ENCODE measurements around the gene SLC16A5. TPM values are rescaled to one million over a fixed set of nuclear protein-coding genes. Genes with fewer than 3 reads are reported as not detected.
A peak's percentile ranks its signal among the peaks of the same experiment; 100 is the strongest.
"Not testable (repeated sequence)": the region's sequence is repeated elsewhere in the genome, so short reads cannot be mapped to it uniquely, and the experiment has no call there.

Gene SLC16A5
- total RNA-seq, 4 donors from 2014 or later, result 4.0 to 6.9 (median 5.2) TPM

DNA sequence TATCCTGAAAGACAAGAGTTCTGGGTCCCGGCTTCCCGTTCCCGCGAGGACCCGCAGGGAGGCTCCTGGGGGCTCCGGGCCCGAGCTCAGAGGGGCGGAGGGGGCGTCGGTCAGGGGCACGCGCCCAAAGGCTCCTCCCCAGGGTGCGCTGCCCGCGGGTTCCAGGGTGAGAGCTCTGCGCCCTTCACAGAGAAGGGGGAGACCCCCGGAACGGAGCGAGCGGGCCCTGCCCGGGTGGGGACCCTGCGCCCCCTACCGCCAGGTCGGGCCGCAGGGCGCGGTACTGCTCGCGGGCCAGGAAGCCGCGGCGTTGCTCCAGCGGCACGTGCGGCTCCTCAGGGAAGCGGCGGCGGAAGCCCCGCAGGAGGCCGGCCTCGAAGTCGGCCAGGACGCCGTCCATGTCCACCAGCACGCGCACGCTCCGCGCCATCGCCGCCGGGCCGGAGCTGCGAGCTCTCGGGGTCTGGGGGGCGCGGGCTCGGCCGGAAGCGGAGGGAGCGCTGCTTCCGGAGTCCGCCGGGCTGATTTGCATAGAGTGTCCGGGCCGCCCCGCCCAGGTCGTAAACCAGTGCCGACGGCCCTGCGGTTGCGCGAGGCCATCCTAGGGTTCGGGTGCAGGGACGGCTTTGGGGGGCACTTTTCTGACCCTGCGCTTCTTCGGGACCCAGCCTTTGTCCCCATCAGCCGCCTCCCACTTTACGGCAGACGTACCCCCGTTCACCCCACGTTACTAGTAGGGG lies 43.7 kb downstream of the SLC16A5 start, which contains the start of gene NT5C:
TSS of gene NT5C (minus strand) at position 465 of the 740 bp plus-strand sequence. CDS start at position 430, 35 bp downstream.
- no peaks in the 10 kb centered on the region for H3K9me3 ChIP-seq
- no peaks in the 10 kb centered on the region for H3K27me3 ChIP-seq
- 0% methylated on average over 5 of the region's 82 CpGs; no CpG with 5 or more reads in 1 of the 2 donors for WGBS, 2 donors (ENCODE audit: low coverage in 1 of 2)
- TF ChIP-seq EP300 (IDR thresholded peaks at IDR 0.05) (no peak), POLR2AphosphoS5 (IDR thresholded peaks at IDR 0.05) (peak; percentile 21), POLR2A (IDR thresholded peaks at IDR 0.05) (peak; percentile 63 to 73)
- TF ChIP-seq, protein P1, sequence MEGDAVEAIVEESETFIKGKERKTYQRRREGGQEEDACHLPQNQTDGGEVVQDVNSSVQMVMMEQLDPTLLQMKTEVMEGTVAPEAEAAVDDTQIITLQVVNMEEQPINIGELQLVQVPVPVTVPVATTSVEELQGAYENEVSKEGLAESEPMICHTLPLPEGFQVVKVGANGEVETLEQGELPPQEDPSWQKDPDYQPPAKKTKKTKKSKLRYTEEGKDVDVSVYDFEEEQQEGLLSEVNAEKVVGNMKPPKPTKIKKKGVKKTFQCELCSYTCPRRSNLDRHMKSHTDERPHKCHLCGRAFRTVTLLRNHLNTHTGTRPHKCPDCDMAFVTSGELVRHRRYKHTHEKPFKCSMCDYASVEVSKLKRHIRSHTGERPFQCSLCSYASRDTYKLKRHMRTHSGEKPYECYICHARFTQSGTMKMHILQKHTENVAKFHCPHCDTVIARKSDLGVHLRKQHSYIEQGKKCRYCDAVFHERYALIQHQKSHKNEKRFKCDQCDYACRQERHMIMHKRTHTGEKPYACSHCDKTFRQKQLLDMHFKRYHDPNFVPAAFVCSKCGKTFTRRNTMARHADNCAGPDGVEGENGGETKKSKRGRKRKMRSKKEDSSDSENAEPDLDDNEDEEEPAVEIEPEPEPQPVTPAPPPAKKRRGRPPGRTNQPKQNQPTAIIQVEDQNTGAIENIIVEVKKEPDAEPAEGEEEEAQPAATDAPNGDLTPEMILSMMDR (IDR thresholded peaks at IDR 0.05), result peak in 3 of 4 experiments; percentile 70 to 88 (median 78)
- peaks cover 0 to 20% of the 10 kb centered on the region in 2 donors for H3K36me3 ChIP-seq
- H3K4me1 ChIP-seq, result peaks cover 0 to 23% (median 5%) of the 10 kb centered on the region in 3 donors
- ATAC-seq, result peak; percentile 93
- peak within 1 kb of the TSS; percentile 59 to 90 (median 88) for H3K27ac ChIP-seq
- H3K4me3 ChIP-seq, result peak within 1 kb of the TSS; percentile 59 to 88

DNA sequence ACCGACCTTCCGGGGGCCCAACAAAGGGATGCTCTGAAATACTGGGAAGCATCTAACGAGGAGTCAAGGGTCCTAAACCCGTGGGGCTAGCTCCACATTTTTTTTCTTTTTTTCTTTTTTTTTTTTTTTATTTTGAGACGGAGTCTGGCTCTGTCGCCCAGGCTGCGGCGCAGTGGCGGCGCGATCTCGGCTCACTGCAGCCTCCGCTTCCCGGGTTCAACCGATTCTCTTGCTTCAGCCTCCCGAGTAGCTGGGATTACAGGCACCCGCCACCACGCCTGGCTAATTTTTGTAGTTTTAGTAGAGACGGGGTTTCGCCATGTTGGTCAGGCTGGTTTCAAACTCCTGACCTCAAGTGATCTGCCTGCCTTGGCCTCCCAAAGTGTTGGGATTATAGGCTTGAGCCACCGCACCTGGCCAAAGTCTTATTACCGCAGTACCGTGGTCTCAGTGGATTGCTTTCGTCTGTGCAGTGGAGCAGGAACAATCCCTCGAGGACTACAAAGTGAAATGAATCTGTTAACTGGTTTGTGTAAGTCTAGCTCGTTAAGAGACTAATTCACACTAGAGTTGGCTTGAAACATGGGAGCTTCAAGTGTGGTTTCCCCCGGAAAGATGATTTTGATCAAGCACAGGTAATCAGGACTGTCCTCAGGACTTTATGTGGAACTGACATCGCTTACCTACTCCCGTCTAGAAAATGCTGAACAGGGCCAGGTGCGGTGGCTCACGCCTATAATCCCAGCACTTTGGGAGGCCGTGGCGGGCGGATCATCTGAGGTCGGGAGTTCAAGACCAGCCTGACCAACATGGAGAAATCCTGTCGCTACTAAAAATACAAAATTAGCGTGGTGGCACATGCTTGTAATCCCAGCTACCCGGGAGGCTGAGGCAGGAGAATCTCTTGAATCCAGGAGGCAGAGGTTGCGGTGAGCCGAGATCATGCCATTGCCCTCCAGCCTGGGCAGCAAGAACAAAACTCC lies 44.6 kb downstream of the SLC16A5 start:
- peak overlapping the region; percentile 59 to 90 (median 88) for H3K27ac ChIP-seq
- peaks cover 0 to 20% of the 10 kb centered on the region in 2 donors for H3K36me3 ChIP-seq
- not testable (repeated sequence) for H3K9me3 ChIP-seq, ATAC-seq, H3K27me3 ChIP-seq
- 5 to 96% methylated on average over 4 to 18 of the region's 40 CpGs for WGBS, 2 donors (ENCODE audit: low coverage in 1 of 2)
- peaks cover 0 to 23% (median 5%) of the 10 kb centered on the region in 3 donors for H3K4me1 ChIP-seq
- H3K4me3 ChIP-seq, result peak overlapping the region; percentile 59 to 88

DNA sequence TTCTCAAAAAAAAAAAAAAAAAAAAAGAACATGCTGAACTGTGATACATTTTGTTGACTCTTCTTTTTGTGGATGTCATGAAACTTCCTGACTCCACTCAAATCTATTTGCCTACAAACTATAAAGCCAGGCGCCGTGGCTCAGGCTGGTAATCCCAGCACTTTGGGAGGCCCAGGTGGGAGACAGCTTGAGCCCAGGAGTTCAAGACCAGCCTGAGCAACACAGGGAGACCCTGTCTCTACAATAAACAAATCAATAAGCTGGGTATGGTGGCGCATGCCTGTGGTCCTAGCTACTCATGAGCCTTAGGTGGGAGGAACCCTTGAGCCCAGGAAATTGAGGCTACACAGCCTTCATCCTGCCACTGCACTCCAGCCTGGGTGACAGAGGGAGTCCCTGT lies 45.2 kb downstream of the SLC16A5 start:
- peaks cover 0 to 20% of the 10 kb centered on the region in 2 donors for H3K36me3 ChIP-seq
- WGBS, 2 donors (ENCODE audit: low coverage in 1 of 2), result 89% methylated on average over 1 of the region's 3 CpGs; no CpG with 5 or more reads in 1 of the 2 donors
- no peak for ATAC-seq

DNA sequence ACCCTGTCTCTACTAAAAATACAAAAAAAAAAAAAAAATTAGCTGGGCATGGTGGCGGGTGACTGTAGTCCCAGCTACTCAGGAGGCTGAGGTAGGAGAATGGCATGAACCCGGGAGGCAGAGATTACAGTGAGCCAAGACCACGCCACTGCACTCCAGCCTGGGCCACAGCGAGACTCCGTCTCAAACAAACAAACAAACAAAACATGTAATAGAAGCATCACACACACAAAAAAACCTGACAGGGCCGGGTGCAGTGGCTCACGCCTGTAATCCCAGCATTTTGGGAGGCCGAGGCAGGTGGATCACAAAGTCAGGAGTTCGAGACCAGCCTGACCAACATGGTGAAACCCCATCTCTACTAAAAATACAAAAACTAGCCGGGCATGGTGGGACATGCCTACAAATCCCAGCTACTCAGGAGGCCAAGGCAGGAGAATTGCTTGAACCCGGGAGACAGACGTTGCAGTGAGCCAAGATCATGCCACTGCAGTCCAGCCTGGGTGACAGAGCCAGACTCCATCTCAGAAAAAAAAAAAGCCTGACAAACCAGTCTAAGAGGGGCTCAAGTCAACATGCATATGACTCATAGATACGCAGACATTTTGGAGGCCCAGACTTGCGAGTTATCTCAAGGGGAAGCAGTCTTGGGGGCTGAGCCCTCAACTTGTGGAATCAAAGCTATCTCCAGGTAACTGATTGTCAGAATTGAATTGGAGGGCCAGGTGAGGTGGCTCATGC lies 46.0 kb downstream of the SLC16A5 start:
- not testable (repeated sequence) for H3K9me3 ChIP-seq, H3K4me3 ChIP-seq, H3K27ac ChIP-seq, H3K27me3 ChIP-seq, ATAC-seq
- WGBS, 2 donors (ENCODE audit: low coverage in 1 of 2), result 87 to 89% methylated on average over 5 to 12 of the region's 14 CpGs
- H3K36me3 ChIP-seq, result peaks cover 0 to 16% of the 10 kb centered on the region in 2 donors
- H3K4me1 ChIP-seq, result peaks cover 0 to 23% (median 5%) of the 10 kb centered on the region in 3 donors

More for the DNA sequence above, 45.2 kb downstream of the SLC16A5 start:
- Histone ChIP-seq H3K4me1 (peaks cover 0 to 23% (median 5%) of the 10 kb centered on the region in 3 donors), H3K27me3 (no peaks in the 10 kb centered on the region), H3K4me3 (no peak overlapping the region), H3K9me3 (no peaks in the 10 kb centered on the region), H3K27ac (no peak overlapping the region)
- TF ChIP-seq EP300 (IDR thresholded peaks at IDR 0.05) (no peak), POLR2A (IDR thresholded peaks at IDR 0.05) (no peak), POLR2AphosphoS5 (IDR thresholded peaks at IDR 0.05) (no peak)
- TF ChIP-seq, protein P1 (IDR thresholded peaks at IDR 0.05), result no peak

DNA sequence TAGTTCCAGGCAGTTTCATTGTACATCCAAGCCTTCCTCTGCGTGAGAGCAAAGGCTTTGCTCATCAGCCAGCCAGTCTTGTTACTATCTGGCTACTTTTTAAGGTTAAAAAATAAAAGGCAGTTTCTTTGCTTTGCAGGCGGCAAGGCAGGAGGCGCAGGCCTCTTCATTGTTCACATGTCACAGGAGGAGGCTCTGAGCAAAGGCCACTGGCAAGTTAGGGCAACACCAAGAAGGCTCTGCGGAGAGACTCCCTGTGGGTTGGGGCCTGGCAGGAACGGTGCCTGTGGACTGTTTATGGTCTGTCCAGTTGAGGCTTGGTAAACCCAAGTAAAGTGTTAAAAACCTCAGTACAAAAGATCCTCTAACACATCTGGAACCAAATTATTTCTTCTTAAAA lies 47.7 kb downstream of the SLC16A5 start:
- H3K4me3 ChIP-seq, result no peak overlapping the region
- no peak for ATAC-seq
- H3K36me3 ChIP-seq, result peaks cover 0 to 7% of the 10 kb centered on the region in 2 donors
- peaks cover 0 to 17% (median 2%) of the 10 kb centered on the region in 3 donors for H3K4me1 ChIP-seq
- no peak overlapping the region for H3K27ac ChIP-seq
- WGBS, 2 donors (ENCODE audit: low coverage in 1 of 2), result 84% methylated on average over 5 of the region's 5 CpGs; no CpG with 5 or more reads in 1 of the 2 donors
- no peaks in the 10 kb centered on the region for H3K27me3 ChIP-seq
- TF ChIP-seq EP300 (IDR thresholded peaks at IDR 0.05), result no peak
- TF ChIP-seq POLR2A (IDR thresholded peaks at IDR 0.05), result no peak
- no peak for TF ChIP-seq POLR2AphosphoS5 (IDR thresholded peaks at IDR 0.05)
- TF ChIP-seq, protein P1 (IDR thresholded peaks at IDR 0.05), result no peak
- H3K9me3 ChIP-seq, result no peaks in the 10 kb centered on the region

Measured in gastroesophageal sphincter (tissue), 4 donors.